ENCODE data around the gene NHLRC4. TPM values are rescaled to one million over a fixed set of nuclear protein-coding genes. Genes with fewer than 3 reads are reported as not detected.
A peak's percentile ranks its signal among the peaks of the same experiment; 100 is the strongest.

Gene NHLRC4
- total and polyA plus RNA-seq, 2 of the 13 experiments (the other 11 are each of a cell fraction or from before 2014, with no cell fraction given): 0.40 to 0.59 TPM

DNA sequence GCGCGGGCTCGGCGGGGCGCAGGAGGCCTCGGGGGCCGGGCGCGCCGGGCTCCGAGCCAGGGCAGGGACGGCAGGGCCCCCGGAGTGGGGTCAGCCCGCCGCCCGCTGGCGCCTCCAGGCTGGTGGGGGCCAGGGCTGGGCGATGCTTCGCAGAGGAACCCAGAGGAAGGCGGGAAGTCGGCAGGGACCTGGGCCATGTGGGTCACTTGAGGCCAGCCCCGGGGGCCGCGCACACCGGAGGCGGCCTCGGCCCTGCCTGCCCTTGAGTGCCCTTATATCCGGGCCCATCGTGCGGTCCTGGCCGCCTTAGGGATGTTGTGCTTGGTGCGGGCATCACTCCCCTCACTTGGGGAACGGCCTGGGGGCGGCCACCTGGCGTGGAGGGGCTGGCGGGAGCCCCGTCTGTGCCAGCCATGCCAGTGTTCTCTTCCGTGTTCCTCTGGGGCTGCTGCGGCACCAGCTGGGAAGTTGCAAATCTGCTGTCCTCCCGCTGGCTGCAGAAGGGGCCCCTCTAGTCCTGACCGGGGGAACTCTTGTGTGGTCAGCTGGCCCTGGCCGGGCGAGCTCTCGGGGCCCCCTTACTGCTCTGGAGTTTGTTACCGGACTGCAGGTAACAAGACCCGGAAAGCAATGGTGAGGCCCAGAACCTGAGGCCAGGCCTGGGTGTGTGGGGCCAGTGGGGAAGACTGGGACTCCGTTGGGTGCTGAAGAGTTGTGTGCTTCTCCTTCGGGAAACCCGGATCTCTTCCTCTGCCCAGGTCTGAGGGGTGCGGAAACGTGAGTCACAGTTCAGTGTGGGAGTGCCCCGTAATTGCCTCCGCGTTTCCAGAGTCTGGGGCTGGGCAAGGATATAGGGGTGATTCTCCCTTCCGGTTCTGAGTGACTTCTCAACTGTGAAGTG lies 38.4 kb upstream of the NHLRC4 start (continued):
- TF ChIP-seq, protein P1, sequence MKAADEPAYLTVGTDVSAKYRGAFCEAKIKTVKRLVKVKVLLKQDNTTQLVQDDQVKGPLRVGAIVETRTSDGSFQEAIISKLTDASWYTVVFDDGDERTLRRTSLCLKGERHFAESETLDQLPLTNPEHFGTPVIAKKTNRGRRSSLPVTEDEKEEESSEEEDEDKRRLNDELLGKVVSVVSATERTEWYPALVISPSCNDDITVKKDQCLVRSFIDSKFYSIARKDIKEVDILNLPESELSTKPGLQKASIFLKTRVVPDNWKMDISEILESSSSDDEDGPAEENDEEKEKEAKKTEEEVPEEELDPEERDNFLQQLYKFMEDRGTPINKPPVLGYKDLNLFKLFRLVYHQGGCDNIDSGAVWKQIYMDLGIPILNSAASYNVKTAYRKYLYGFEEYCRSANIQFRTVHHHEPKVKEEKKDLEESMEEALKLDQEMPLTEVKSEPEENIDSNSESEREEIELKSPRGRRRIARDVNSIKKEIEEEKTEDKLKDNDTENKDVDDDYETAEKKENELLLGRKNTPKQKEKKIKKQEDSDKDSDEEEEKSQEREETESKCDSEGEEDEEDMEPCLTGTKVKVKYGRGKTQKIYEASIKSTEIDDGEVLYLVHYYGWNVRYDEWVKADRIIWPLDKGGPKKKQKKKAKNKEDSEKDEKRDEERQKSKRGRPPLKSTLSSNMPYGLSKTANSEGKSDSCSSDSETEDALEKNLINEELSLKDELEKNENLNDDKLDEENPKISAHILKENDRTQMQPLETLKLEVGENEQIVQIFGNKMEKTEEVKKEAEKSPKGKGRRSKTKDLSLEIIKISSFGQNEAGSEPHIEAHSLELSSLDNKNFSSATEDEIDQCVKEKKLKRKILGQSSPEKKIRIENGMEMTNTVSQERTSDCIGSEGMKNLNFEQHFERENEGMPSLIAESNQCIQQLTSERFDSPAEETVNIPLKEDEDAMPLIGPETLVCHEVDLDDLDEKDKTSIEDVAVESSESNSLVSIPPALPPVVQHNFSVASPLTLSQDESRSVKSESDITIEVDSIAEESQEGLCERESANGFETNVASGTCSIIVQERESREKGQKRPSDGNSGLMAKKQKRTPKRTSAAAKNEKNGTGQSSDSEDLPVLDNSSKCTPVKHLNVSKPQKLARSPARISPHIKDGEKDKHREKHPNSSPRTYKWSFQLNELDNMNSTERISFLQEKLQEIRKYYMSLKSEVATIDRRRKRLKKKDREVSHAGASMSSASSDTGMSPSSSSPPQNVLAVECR (CRISPR knock-in tag; IDR thresholded peaks at IDR 0.05; ENCODE audit: borderline replicate concordance): peak; percentile 43
- no peak for TF ChIP-seq FOXM1 (CRISPR knock-in tag; IDR thresholded peaks at IDR 0.05)
- peak; percentile 47 for TF ChIP-seq FOSL2 (CRISPR knock-in tag; IDR thresholded peaks at IDR 0.05)
- TF ChIP-seq STAT5B (CRISPR knock-in tag; IDR thresholded peaks at IDR 0.05): no peak
- TF ChIP-seq, protein P2, sequence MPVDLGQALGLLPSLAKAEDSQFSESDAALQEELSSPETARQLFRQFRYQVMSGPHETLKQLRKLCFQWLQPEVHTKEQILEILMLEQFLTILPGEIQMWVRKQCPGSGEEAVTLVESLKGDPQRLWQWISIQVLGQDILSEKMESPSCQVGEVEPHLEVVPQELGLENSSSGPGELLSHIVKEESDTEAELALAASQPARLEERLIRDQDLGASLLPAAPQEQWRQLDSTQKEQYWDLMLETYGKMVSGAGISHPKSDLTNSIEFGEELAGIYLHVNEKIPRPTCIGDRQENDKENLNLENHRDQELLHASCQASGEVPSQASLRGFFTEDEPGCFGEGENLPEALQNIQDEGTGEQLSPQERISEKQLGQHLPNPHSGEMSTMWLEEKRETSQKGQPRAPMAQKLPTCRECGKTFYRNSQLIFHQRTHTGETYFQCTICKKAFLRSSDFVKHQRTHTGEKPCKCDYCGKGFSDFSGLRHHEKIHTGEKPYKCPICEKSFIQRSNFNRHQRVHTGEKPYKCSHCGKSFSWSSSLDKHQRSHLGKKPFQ (CRISPR knock-in tag; IDR thresholded peaks at IDR 0.05; ENCODE audit: insufficient replicate concordance): peak; percentile 52
- 0 out of 2 replicates have a peak, but pooled peaks have one; percentile 21 for TF ChIP-seq NRL (CRISPR knock-in tag; IDR thresholded peaks at IDR 0.05; ENCODE audit: borderline replicate concordance)
- TF ChIP-seq ZNF253 (CRISPR knock-in tag; IDR thresholded peaks at IDR 0.05; ENCODE audit: borderline replicate concordance): no peak
- TF ChIP-seq ZBTB7A (CRISPR knock-in tag; IDR thresholded peaks at IDR 0.05): 0 out of 2 replicates have a peak, but pooled peaks have one; percentile 23
- peak; percentile 46 for TF ChIP-seq TAF15 (IDR thresholded peaks at IDR 0.05; ENCODE audit: low read depth, low read length, poor library complexity, severe bottlenecking)
- TF ChIP-seq ZNF891 (CRISPR knock-in tag; IDR thresholded peaks at IDR 0.05): no peak; the same call in 1 of the 2 replicates
- 0 out of 2 replicates have a peak, but pooled peaks have one; percentile 12 for TF ChIP-seq RARA (CRISPR knock-in tag; IDR thresholded peaks at IDR 0.05)
- no peak for TF ChIP-seq ZNF562 (CRISPR knock-in tag; IDR thresholded peaks at IDR 0.05; ENCODE audit: borderline replicate concordance)
- TF ChIP-seq HOXA3 (CRISPR knock-in tag; IDR thresholded peaks at IDR 0.05): 0 out of 2 replicates have a peak, but pooled peaks have one; percentile 13
- no peak for TF ChIP-seq KLF15 (CRISPR knock-in tag; IDR thresholded peaks at IDR 0.05; ENCODE audit: borderline replicate concordance)
- peak; percentile 58; the same call in 1 of the 2 replicates for TF ChIP-seq GABPB1 (CRISPR knock-in tag; IDR thresholded peaks at IDR 0.05)
- TF ChIP-seq ZNF616 (CRISPR knock-in tag; IDR thresholded peaks at IDR 0.05; ENCODE audit: low read depth): peak; percentile 83; the same call in 1 of the 2 replicates
- peak; percentile 91; the same call in 1 of the 2 replicates for TF ChIP-seq NAIF1 (CRISPR knock-in tag; IDR thresholded peaks at IDR 0.05; ENCODE audit: borderline replicate concordance)
- TF ChIP-seq, protein P3, sequence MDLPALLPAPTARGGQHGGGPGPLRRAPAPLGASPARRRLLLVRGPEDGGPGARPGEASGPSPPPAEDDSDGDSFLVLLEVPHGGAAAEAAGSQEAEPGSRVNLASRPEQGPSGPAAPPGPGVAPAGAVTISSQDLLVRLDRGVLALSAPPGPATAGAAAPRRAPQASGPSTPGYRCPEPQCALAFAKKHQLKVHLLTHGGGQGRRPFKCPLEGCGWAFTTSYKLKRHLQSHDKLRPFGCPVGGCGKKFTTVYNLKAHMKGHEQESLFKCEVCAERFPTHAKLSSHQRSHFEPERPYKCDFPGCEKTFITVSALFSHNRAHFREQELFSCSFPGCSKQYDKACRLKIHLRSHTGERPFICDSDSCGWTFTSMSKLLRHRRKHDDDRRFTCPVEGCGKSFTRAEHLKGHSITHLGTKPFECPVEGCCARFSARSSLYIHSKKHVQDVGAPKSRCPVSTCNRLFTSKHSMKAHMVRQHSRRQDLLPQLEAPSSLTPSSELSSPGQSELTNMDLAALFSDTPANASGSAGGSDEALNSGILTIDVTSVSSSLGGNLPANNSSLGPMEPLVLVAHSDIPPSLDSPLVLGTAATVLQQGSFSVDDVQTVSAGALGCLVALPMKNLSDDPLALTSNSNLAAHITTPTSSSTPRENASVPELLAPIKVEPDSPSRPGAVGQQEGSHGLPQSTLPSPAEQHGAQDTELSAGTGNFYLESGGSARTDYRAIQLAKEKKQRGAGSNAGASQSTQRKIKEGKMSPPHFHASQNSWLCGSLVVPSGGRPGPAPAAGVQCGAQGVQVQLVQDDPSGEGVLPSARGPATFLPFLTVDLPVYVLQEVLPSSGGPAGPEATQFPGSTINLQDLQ (CRISPR knock-in tag; IDR thresholded peaks at IDR 0.05): 0 out of 2 replicates have a peak, but pooled peaks have one; percentile 32
- peak; percentile 66; the same call in 1 of the 2 replicates for TF ChIP-seq KDM5B (CRISPR knock-in tag; IDR thresholded peaks at IDR 0.05; ENCODE audit: borderline replicate concordance)
